ENCODE measurements around the gene RNGTT. TPM values are rescaled to one million over a fixed set of nuclear protein-coding genes. Genes with fewer than 3 reads are reported as not detected.

RNGTT gene
- total RNA-seq, 4 donors from 2014 or later = 13.9 to 20.5 (median 18.4) TPM

DNA sequence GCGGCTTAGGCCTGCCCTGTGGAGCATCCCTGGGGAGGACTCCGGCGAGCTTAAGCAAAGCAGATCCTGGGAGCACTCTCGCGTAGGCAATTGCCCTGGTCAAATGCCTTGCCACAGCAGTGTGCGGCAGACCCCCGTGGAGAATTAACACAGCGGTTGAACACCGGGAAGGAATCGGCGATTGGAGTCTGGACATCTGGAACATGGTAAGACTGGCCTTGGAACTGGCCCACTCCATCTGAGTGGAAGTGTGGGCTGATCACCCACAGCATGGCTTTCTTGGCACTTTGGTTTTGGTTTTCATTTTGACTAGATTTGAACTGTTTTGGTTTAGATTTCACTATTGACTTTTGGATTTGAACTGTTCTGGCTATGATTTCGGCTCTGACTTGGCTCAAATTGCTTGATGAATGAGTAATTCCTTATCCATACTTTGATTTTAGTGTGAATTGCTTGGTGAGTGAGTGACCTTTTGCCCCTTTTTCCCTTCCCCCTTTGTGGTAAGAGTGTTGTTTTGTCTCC lies 300.7 kb downstream of the RNGTT start:
- Histone ChIP-seq H3K36me3 (peaks cover 0 to 53% (median 0%) of the 10 kb centered on the region in 3 donors), H3K27ac (no peak overlapping the region), H3K9me3 (peaks cover 0 to 58% (median 7%) of the 10 kb centered on the region in 4 donors), H3K4me3 (no peak overlapping the region), H3K4me1 (no peaks in the 10 kb centered on the region), H3K27me3 (no peaks in the 10 kb centered on the region)
- 96 to 97% methylated on average over 12 of the region's 12 CpGs for WGBS, 2 donors
- TF ChIP-seq, protein P1, sequence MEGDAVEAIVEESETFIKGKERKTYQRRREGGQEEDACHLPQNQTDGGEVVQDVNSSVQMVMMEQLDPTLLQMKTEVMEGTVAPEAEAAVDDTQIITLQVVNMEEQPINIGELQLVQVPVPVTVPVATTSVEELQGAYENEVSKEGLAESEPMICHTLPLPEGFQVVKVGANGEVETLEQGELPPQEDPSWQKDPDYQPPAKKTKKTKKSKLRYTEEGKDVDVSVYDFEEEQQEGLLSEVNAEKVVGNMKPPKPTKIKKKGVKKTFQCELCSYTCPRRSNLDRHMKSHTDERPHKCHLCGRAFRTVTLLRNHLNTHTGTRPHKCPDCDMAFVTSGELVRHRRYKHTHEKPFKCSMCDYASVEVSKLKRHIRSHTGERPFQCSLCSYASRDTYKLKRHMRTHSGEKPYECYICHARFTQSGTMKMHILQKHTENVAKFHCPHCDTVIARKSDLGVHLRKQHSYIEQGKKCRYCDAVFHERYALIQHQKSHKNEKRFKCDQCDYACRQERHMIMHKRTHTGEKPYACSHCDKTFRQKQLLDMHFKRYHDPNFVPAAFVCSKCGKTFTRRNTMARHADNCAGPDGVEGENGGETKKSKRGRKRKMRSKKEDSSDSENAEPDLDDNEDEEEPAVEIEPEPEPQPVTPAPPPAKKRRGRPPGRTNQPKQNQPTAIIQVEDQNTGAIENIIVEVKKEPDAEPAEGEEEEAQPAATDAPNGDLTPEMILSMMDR (IDR thresholded peaks at IDR 0.05) = no peak
- TF ChIP-seq POLR2A (IDR thresholded peaks at IDR 0.05) = no peak
- no peak for TF ChIP-seq EP300 (IDR thresholded peaks at IDR 0.05)
- no peak for DNase-seq (ENCODE audit: low spot score in 2 of 2)

DNA sequence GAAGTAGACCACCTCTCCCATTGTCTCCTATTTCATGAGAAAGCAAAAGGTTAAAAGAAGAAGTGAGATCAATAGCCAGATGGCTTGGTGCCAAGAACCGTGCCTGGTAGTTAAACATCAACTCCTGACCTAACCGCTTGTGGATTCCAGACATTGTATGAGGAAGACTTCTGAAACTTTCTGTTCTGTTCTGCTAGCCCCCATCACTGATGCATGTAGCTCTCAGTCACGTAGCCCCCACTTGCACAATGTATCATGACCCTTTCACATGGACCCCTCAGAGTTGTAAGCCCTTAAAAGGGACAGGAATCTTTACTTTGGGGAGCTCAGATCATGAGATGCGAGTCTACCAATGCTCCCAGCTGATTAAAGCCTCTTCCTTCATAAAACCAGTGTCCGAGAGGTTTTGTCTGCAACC lies 301.2 kb downstream of the RNGTT start:
- peaks cover 0 to 53% (median 0%) of the 10 kb centered on the region in 3 donors for H3K36me3 ChIP-seq
- peaks cover 0 to 63% (median 7%) of the 10 kb centered on the region in 4 donors for H3K9me3 ChIP-seq
- no peak for DNase-seq (ENCODE audit: low spot score in 2 of 2)
- H3K27me3 ChIP-seq = no peaks in the 10 kb centered on the region
- no peak overlapping the region for H3K27ac ChIP-seq
- TF ChIP-seq POLR2A (IDR thresholded peaks at IDR 0.05) (no peak), EP300 (IDR thresholded peaks at IDR 0.05) (no peak)
- TF ChIP-seq, protein P1 (IDR thresholded peaks at IDR 0.05) = no peak
- WGBS, 2 donors = 80 to 81% methylated on average over 5 of the region's 5 CpGs
- no peak overlapping the region for H3K4me3 ChIP-seq
- H3K4me1 ChIP-seq = no peaks in the 10 kb centered on the region

DNA sequence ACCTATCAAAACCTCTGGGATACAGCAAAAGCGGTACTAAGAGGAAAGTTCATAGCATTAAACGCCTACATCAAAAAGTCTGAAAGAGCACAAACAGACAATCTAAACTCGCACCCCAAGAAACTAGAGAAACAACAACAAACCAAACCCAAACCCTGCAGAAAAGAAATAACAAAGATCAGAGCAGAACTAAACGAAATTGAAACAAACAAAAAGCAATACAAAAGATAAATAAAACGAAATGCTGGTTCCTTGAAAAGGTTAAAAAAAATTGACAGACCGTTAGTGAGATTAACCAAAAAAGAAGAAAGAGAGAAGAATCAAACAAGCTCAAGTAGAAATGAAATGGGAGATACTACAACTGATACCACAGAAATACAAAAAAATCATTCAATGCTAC lies 302.3 kb downstream of the RNGTT start:
- 95 to 98% methylated on average over 6 of the region's 6 CpGs for whole genome bisulfite sequencing, 2 donors
- H3K4me1 ChIP-seq = no peaks in the 10 kb centered on the region
- H3K4me3 ChIP-seq = no peak overlapping the region
- DNase-seq (ENCODE audit: low spot score in 2 of 2) = no peak
- no peaks in the 10 kb centered on the region for H3K27me3 ChIP-seq
- peaks cover 0 to 69% (median 7%) of the 10 kb centered on the region in 4 donors for H3K9me3 ChIP-seq
- H3K36me3 ChIP-seq = peaks cover 0 to 54% (median 0%) of the 10 kb centered on the region in 3 donors
- TF ChIP-seq POLR2A (IDR thresholded peaks at IDR 0.05) = no peak
- TF ChIP-seq, protein P1 (IDR thresholded peaks at IDR 0.05) = no peak
- TF ChIP-seq EP300 (IDR thresholded peaks at IDR 0.05) = no peak
- no peak overlapping the region for H3K27ac ChIP-seq

DNA sequence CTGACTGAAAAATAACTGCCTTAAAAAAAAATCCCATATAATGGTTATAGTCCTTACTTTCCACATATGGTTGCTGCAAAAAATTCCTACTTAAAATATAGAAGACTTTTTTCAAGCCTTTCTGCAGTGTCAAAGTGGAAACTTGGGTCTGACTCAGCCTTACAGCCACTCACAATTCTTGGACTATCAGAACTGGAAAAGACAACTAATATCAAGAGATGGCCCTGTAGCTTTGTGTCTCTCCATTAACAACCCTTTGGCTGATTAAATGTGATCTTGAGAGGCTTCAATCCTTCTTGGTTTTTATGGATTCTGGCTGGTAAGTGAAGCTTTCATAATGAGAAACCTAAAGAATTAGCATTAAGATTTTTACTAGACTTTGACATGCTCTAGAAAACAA lies 307.8 kb downstream of the RNGTT start:
- H3K4me1 ChIP-seq = no peaks in the 10 kb centered on the region
- H3K9me3 ChIP-seq = peaks cover 0 to 38% (median 3%) of the 10 kb centered on the region in 4 donors
- no peak overlapping the region for H3K27ac ChIP-seq
- DNase-seq (ENCODE audit: low spot score in 2 of 2) = no peak
- no peak overlapping the region for H3K4me3 ChIP-seq
- TF ChIP-seq, protein P1 (IDR thresholded peaks at IDR 0.05) = no peak
- TF ChIP-seq POLR2A (IDR thresholded peaks at IDR 0.05) (no peak), EP300 (IDR thresholded peaks at IDR 0.05) (no peak)
- no peaks in the 10 kb centered on the region for H3K27me3 ChIP-seq
- H3K36me3 ChIP-seq = peaks cover 0 to 19% (median 0%) of the 10 kb centered on the region in 3 donors

DNA sequence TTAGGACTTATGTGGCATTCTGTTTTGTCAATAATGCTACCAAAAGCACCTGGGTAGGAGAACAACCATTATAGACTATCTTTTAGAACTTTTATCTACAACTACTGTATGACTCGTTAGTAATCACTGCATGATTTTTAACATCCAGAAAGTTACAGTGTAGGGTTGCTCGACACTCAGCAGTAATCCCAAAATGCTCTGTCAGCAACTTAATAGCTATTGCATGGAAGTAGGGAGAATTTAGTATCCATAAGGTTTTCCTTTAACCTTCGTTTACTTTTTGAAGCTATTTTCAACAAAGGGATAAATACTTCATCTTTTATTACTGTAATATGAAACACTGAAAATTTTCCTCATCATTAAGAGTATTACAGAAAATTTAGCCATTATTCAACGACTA lies 309.5 kb downstream of the RNGTT start:
- H3K36me3 ChIP-seq = peaks cover 0 to 19% (median 0%) of the 10 kb centered on the region in 3 donors
- H3K4me1 ChIP-seq = no peaks in the 10 kb centered on the region
- TF ChIP-seq EP300 (IDR thresholded peaks at IDR 0.05) (no peak), POLR2A (IDR thresholded peaks at IDR 0.05) (no peak)
- TF ChIP-seq, protein P1 (IDR thresholded peaks at IDR 0.05) = no peak
- WGBS, 2 donors = 80 to 92% methylated on average over 4 of the region's 4 CpGs
- no peak for DNase-seq (ENCODE audit: low spot score in 2 of 2)
- H3K4me3 ChIP-seq = no peak overlapping the region
- peaks cover 0 to 22% (median 0%) of the 10 kb centered on the region in 4 donors for H3K9me3 ChIP-seq
- no peak overlapping the region for H3K27ac ChIP-seq
- H3K27me3 ChIP-seq = no peaks in the 10 kb centered on the region
